Stimulated activated CD8-positive, alpha-beta memory T cell treated with anti-CD3 and anti-CD28 coated beads, Interleukin-15, amount 100 ng/mL, for 48 hours (primary cell): ENCODE data around the gene COCH.

Experiments used
- DNase-seq, 2 donors: peaks; one replicate each; pipeline ENCODE4 v3.0.0-alpha.2; 2020; ENCODE audit warnings: low read depth in 2 of 2

The COCH gene

GRCh38 chr14:30874120-30874998 is at the start of gene COCH:
TSS of gene COCH (plus strand) at chr14:30874559. CDS start at chr14:30874939, 380 bp downstream.
- DNase-seq, result peak in 1 of 2 donors; percentile 22

- no peak for DNase-seq
These were observed 48.3 kb upstream of the COCH start for GRCh38 chr14:30826070-30826469.

- no peak for DNase-seq
These were observed 44.5 kb upstream of the COCH start for GRCh38 chr14:30829853-30830252.

GRCh38 chr14:30834353-30834752 is 40.0 kb upstream of the COCH start:
- DNase-seq, result no peak

- DNase-seq, result no peak
These were observed 36.0 kb upstream of the COCH start for GRCh38 chr14:30838351-30838750.

- DNase-seq, result no peak
These were observed 34.1 kb upstream of the COCH start for GRCh38 chr14:30840086-30840779.

GRCh38 chr14:30842431-30842830 is 31.9 kb upstream of the COCH start:
- no peak for DNase-seq

- DNase-seq, result no peak
These were observed 25.7 kb upstream of the COCH start for GRCh38 chr14:30848449-30849240.

GRCh38 chr14:30849354-30849753 is 25.0 kb upstream of the COCH start:
- DNase-seq, result no peak

- DNase-seq, result no peak
These were observed 24.4 kb upstream of the COCH start for GRCh38 chr14:30849983-30850382.

GRCh38 chr14:30853946-30854345 is 20.4 kb upstream of the COCH start:
- no peak for DNase-seq

- no peak for DNase-seq
These were observed 19.9 kb upstream of the COCH start for GRCh38 chr14:30854492-30854891.

- peak in 1 of 2 donors; percentile 45 for DNase-seq
These were observed 18.9 kb upstream of the COCH start for GRCh38 chr14:30855345-30856037.

- DNase-seq, result no peak
These were observed 13.2 kb upstream of the COCH start for GRCh38 chr14:30861200-30861599.

- no peak for DNase-seq
These were observed 9.4 kb upstream of the COCH start for GRCh38 chr14:30864934-30865333.

GRCh38 chr14:30868736-30869135 is 5.6 kb upstream of the COCH start:
- no peak for DNase-seq

- DNase-seq, result no peak
These were observed 4.7 kb upstream of the COCH start for GRCh38 chr14:30869551-30870155.

- DNase-seq, result no peak
These were observed 1.8 kb upstream of the COCH start for GRCh38 chr14:30872602-30873001.

GRCh38 chr14:30873308-30874119 is 845 bp upstream of the COCH start:
- DNase-seq, result no peak
